Cardiac fibroblast (primary cell): ENCODE results near the gene RXFP1.
"Not testable (repeated sequence)": the region's sequence is repeated elsewhere in the genome, so short reads cannot be mapped to it uniquely, and the experiment has no call there.

Experiments
- DNase-seq, 2 donors: peaks; one replicate each; pipeline versions ENCODE4 v3.0.0 to v3.0.0-alpha.2; 2010; ENCODE audit warnings: low read depth in 2 of 2
- H3K4me3 ChIP-seq, 2 donors: replicated peaks in 1 of 2; 1 replicate in 1 of 2; 2 replicates in 1 of 2; pipeline ENCODE4 v1.5.1; 2011; ENCODE audit warnings: low read depth in 2 of 2, low read length in 2 of 2, mild to moderate bottlenecking in 2 of 2, moderate library complexity in 1 of 2
- CTCF ChIP-seq: IDR thresholded peaks from one replicate; pipeline ENCODE4 v1.5.1; 2011; ENCODE audit warnings: low read depth, mild to moderate bottlenecking, low read length, inconsistent platforms

Gene RXFP1

GRCh38 chr4:158644760-158645159, 123.1 kb downstream of the RXFP1 start:
- no peak for TF ChIP-seq CTCF
- no peak for DNase-seq
- no peak overlapping the region for H3K4me3 ChIP-seq

GRCh38 chr4:158649111-158649680, 127.5 kb downstream of the RXFP1 start:
- peak in 1 of 2 donors; percentile 89 for DNase-seq
- H3K4me3 ChIP-seq, result no peak overlapping the region
- no peak for TF ChIP-seq CTCF

- H3K4me3 ChIP-seq, result no peak overlapping the region
- DNase-seq, result no peak
- TF ChIP-seq CTCF, result no peak
Measured at GRCh38 chr4:158652920-158653319, 131.2 kb downstream of the RXFP1 start.

GRCh38 chr4:158656439-158656838, 134.8 kb downstream of the RXFP1 start:
- H3K4me3 ChIP-seq, result no peak overlapping the region
- no peak for TF ChIP-seq CTCF
- DNase-seq, result no peak

- no peak for TF ChIP-seq CTCF
- H3K4me3 ChIP-seq, result no peak overlapping the region
- DNase-seq, result no peak
Measured at GRCh38 chr4:158657291-158657690, 135.6 kb downstream of the RXFP1 start.

- DNase-seq, H3K4me3 ChIP-seq: not testable (repeated sequence)
Measured at GRCh38 chr4:158663255-158663654, 141.6 kb downstream of the RXFP1 start.

- not testable (repeated sequence) for H3K4me3 ChIP-seq
- peak; percentile 6 to 45 for DNase-seq
Measured at GRCh38 chr4:158663707-158664625, 142.3 kb downstream of the RXFP1 start.
